ENCODE data around the gene RPS24.

- TF ChIP-seq CTCF (IDR thresholded peaks at IDR 0.05) (no peak), POLR2A (IDR thresholded peaks at IDR 0.05) (no peak)
These were observed 12.5 kb upstream of the RPS24 start for GRCh38 chr10:78021201-78021600.
